ENCODE measurements around the gene SH3BP5.
A peak's percentile ranks its signal among the peaks of the same experiment; 100 is the strongest.

SH3BP5 gene

GRCh38 chr3:15276028-15276724 is 56.2 kb downstream of the SH3BP5 start:
- in situ Hi-C loops (cut with MboI; ENCODE audit: low pct_unique_long_range_greater_than_20kb, low sequenced_read_pairs, unreplicated experiment): loop anchor here (10.0 kb wide), 1 partner anchor 59 kb away; the partner anchor contains the start of gene SH3BP5
- no peak for TF ChIP-seq CTCF (IDR thresholded peaks at IDR 0.05; ENCODE audit: extremely low read depth, insufficient read depth, missing control alignments)
- no peak for DNase-seq (ENCODE audit: low spot score)

DNA sequence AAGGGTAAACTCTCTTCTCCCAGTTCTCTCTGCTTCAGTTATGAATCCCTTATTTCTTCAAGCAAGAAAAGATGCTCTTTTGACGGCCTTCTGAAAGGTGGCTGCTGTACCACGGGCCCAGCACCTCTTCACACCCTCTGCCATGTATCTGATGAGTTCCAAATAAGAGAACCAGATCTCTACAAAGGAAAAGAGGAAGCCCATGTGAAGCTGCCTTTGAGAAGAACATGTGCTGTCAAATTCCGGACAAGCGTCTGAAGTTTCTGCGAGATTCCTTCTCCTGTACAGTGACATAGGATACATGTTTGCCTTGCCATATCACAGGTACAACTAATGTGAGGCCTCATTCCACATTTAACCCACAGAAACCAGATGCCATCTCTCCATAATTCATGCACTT is 59.2 kb downstream of the SH3BP5 start:
- DNase-seq (ENCODE audit: low spot score): no peak
- in situ Hi-C loops (cut with MboI; ENCODE audit: low pct_unique_long_range_greater_than_20kb, low sequenced_read_pairs, unreplicated experiment): loop anchor here (5.0 to 25.0 kb wide), 3 partner anchors 62 to 289 kb away; partner anchors contain the start of gene SH3BP5
- no peak for TF ChIP-seq CTCF (IDR thresholded peaks at IDR 0.05; ENCODE audit: extremely low read depth, insufficient read depth, missing control alignments)

DNA sequence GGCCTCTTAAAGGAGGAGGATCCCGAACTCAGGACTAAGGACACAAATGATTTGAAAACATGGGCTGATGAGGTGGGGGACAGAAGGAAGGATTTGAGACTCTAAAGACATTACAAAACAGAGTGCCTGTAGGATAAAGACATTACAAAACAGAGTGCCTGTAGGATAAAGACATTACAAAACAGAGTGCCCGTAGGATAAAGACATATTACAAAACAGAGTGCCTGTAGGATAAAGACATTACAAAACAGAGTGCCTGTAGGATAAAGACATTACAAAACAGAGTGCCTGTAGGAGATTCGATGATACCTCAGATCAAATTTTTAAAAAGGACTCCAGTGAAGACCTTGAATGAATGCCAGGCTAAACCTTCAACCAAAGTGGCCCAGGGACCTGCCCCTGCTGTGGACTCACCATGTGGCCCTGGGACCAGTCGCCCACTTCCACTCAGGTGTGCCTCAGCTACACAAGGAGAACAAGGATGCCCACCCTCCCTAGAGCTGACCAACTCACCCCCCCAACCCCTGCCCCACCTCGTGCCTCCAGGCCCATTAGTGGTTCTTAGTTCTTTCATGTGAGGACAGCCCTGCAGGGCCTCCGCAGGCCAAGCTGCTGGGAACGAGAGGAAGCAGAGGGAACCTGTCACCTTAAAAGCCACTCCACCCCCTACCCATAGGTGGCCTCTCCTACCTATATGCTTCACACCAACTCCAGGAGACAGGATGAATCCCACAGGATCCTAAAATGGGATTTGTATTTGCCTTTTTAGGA is 59.8 kb downstream of the SH3BP5 start:
- no peak for DNase-seq (ENCODE audit: low spot score)
- in situ Hi-C loops (cut with MboI; ENCODE audit: low pct_unique_long_range_greater_than_20kb, low sequenced_read_pairs, unreplicated experiment): loop anchor here (5.0 to 25.0 kb wide), 3 partner anchors 62 to 290 kb away; partner anchors contain the start of gene SH3BP5

DNA sequence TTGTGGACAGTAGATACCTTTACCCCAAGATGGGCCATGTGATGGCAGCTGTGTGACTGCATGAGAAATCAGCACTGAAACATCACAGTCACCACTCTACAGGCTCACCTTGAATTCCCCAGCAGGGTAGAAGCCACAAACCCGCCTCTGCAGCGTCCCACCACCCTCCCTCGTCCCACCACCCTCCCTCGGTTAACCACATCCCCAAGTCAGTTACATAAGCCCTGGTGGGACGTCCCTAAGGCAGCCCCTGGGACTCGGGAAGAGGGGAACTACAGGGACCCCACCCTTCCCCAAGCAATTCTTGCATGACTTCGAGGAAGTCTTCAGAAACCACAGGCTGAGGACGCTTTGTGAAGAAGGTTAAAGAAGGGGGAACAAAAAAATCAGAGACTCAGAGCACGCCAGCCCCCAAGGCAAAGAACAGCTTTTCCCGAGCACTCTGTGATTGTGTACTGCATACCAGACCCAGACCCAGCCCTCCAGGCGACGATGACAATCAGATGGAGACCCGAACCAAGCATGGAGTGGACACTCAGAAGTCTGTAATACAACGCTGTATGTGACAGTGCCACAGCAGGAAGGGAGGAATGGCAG is 60.5 kb downstream of the SH3BP5 start:
- no peak for TF ChIP-seq CTCF (IDR thresholded peaks at IDR 0.05; ENCODE audit: extremely low read depth, insufficient read depth, missing control alignments)
- DNase-seq (ENCODE audit: low spot score): peak; percentile 75
- in situ Hi-C loops (cut with MboI; ENCODE audit: low pct_unique_long_range_greater_than_20kb, low sequenced_read_pairs, unreplicated experiment): loop anchor here (5.0 to 25.0 kb wide), 3 partner anchors 63 to 290 kb away; partner anchors contain the start of gene SH3BP5

More for the DNA sequence above, 59.8 kb downstream of the SH3BP5 start:
- TF ChIP-seq CTCF (IDR thresholded peaks at IDR 0.05; ENCODE audit: extremely low read depth, insufficient read depth, missing control alignments): peak; percentile 6

DNA sequence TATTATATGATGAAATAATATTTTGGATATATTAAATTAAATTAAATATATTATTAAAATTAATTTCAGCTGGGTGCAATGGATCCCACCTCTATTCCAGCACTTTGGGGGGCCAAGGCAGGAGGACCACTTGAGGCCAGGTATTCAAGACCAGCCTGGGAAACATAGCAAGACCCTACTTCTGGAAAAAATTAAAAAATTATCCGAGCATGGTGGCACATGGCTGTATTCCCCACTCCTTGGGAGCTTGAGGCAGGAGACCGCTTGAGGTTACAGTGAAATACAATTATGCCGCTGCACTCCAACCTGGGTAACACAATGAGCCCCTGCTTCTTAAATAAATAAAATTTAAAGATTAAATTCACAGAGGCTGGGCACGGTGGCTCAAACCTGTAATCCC is 61.4 kb downstream of the SH3BP5 start:
- no peak for DNase-seq (ENCODE audit: low spot score)
- no peak for TF ChIP-seq CTCF (IDR thresholded peaks at IDR 0.05; ENCODE audit: extremely low read depth, insufficient read depth, missing control alignments)
- in situ Hi-C loops (cut with MboI; ENCODE audit: low pct_unique_long_range_greater_than_20kb, low sequenced_read_pairs, unreplicated experiment): loop anchor here (5.0 to 25.0 kb wide), 3 partner anchors 64 to 291 kb away; partner anchors contain the start of gene SH3BP5
